Subcutaneous adipose tissue (tissue), 4 donors: ENCODE data around the gene PFKL. TPM values are rescaled to one million over a fixed set of nuclear protein-coding genes. Genes with fewer than 3 reads are reported as not detected.

Experiments
- total RNA-seq, 4 donors: library from RNA; depleted of rRNA; stranded (reverse); fragments of >200 nt; gene quantifications; one replicate each; pipeline ENCODE4 v1.1.0, GENCODE V29; 2016
- TF ChIP-seq, protein P1 (sequence below): fragments of 450-650 bp; IDR thresholded peaks from one replicate; pipeline ENCODE4 v1.5.1; 2016; ENCODE audit warnings: low read depth, mild to moderate bottlenecking, control low read depth, antibody characterized with exemption, moderate library complexity

PFKL gene
- total RNA-seq, 4 donors from 2014 or later: 51.0 to 177 (median 77.3) TPM

DNA sequence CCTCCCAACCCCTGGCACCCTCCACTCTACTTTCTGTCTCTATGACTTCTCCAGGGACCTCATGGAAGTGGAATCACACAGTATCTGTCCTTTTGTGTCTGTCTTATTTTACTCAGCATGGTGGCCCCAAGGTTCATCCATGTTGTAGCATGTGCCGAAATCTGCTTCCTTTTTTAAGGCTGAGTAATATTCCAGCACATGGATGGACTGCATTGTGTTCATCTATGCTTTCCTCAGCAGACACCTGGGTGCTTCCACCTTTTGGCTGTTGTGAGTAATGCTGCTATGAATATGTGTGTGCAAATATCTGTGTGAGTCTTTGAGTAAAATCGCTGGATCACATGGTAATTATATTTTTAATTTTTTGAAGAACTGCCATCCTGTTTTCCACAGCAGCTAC is 1.6 kb upstream of the PFKL start:
- TF ChIP-seq, protein P1, sequence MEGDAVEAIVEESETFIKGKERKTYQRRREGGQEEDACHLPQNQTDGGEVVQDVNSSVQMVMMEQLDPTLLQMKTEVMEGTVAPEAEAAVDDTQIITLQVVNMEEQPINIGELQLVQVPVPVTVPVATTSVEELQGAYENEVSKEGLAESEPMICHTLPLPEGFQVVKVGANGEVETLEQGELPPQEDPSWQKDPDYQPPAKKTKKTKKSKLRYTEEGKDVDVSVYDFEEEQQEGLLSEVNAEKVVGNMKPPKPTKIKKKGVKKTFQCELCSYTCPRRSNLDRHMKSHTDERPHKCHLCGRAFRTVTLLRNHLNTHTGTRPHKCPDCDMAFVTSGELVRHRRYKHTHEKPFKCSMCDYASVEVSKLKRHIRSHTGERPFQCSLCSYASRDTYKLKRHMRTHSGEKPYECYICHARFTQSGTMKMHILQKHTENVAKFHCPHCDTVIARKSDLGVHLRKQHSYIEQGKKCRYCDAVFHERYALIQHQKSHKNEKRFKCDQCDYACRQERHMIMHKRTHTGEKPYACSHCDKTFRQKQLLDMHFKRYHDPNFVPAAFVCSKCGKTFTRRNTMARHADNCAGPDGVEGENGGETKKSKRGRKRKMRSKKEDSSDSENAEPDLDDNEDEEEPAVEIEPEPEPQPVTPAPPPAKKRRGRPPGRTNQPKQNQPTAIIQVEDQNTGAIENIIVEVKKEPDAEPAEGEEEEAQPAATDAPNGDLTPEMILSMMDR: no peak

DNA sequence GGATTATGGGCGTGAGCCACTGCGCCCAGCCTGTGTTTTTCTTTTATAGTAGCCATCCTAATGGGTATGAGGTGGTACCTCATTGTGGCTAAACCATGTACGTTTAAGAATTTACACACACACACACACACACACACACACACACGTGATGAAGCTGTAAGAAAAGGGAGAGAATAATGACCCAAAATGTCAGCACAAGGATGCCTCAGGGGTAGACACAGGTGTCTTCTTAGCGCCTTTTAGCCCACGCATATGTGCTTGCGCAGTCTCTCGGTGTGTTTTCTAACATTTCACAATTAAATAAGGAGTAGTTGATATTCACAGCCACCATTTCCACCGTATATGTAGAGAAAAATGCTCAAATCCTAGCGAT is 782 bp upstream of the PFKL start:
- TF ChIP-seq, protein P1: no peak

DNA sequence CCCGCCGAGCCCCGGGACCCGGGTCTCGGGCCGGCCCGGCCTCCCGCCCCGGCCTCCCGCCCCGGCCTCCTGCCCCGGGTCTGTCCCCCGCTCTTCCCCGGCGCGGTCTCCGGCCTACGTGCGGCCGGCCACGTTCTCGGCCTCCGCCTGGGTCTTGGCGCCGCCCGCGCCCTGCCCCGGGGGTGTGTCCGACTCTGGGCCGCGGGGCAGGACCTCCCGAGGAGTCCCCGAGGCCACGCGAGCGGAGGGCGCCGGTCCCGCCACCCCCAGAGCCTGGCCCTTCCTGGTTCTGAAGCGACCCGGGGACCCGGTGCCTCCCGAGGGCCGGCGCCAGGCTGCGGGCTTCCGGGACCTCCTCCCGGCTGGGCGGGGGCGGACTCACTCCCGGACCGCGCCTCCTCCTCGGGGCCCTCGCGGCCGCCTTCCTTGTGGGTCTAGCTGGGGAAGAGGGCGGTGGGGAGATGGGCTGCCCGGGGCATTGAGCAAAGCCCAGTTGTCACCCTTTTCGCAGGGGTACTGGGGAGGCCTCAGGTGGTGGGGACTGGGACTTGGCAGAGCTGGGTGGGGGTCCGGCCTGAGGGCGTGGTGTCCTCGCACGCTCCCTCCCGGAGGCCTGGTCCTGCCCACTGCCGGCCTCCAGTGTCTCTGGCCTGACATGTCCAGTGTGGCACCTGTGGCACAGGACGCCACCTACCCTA is 558 bp downstream of the PFKL start:
- TF ChIP-seq, protein P1: no peak

DNA sequence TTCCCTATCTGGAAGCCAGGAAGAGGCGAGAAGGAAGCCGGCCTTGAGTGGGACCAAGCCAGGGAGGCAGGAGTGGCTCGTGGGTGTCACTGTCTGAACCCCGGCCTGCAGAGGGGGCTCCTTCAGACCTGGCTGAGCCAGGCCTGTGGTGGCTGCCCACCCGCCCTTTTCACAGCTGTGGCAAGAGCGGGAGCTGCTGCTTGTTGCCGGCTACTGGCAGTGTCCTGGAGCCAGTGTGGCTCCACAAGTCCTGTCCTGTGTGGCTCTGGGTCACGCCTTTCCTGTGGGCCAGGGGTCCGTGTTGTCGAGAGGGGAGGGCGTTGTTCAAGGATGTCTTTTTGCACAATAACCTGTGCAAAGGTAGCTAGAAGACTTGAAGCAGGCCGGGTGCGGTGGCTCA is 1.3 kb downstream of the PFKL start:
- TF ChIP-seq, protein P1: no peak

DNA sequence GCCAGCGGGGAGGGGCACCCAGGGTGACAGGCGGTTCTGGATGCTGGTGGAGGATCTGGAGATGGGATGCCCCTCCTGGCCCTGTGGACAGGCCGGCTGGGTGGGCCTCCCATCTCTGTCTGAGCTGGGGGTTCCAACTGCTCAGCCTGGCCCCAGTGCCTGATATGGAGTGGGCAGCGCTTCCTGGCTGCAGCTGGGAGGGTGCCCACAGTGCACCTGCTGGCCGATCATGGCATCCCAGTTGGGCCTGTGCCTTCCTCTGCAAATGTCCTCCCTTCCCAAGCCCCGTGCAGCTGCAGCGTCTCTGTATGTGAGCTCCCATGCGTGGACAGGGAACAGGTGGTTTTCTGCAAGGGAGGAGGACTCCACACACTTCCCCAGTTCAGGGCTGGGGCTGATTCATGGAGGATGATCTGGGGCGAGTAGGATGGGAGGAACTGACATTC is 2.1 kb downstream of the PFKL start:
- TF ChIP-seq, protein P1: no peak

DNA sequence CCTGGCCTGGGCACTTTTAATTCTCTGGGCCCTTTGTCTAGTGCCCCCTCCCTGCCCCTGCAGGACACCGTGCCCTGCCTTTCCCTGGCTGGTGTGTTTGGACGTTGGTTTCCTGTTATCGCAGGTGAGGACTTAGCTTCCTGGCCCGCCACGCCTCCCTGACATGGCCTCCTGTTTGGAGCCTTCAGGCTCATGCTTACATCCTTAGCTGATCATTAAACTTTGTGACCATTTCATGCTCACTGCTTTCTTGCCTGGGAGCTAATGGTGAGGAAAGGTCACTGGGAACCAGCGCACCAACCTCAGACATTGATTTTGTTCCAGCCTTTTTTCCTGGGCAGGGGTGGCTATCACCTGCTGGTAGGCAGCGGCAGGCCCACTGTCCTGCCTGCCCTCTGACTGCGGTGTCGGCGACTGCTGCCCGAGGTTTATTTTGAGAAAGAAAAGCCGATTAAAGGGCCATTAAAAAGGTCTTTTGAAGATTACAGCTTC is 3.7 kb downstream of the PFKL start:
- TF ChIP-seq, protein P1: no peak

DNA sequence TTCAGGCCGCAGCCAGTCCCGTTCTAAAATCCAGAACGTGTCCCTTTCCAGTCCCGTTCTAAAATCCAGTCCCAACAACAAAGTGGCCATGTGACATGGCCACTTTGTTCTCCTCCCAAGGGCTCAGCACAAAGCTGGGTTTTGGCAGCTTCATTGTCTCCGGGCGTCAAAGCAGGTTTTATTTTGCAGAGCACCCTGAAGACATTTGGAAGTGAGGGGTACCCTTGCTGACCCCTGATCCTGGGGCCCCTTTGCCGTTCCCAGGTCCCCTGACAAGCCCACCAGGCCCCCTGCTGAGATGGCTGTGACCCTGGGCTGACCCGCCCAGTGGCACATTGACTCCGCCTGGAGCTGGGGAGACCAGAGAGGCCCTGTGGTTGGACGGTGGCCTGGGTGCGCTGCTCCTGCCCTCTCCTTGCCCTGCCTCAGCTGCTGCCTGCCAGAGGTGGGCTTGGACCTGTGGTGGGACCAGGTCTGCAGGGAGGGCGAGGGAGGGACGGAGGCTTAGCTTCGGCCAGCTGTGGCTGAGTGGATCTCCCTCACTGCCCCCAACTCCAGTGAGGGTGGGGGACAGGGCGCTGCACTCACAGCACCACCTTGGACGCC is 4.3 kb downstream of the PFKL start:
- TF ChIP-seq, protein P1: no peak
